Calu3 (cell line): Measurements from ENCODE around the gene LETM1. TPM values are rescaled to one million over a fixed set of nuclear protein-coding genes. Genes with fewer than 3 reads are reported as not detected.
A peak's percentile ranks its signal among the peaks of the same experiment; 100 is the strongest.

Experiments used
- BruUV-seq: library from RNA; stranded (reverse); fragments of 400-500 nt; replicated peaks from 2 replicates; lab custom pipeline; 2021; lab: Mats Ljungman, UMichigan
- CTCF ChIA-PET: fragments of 300-600 bp; sonication (Branson Sonifier 250); formaldehyde crosslinking; loops from one replicate; lab custom pipeline; 2022; ENCODE audit warnings: antibody characterized with exemption; lab: Charles Lee
- DNase-seq: peaks from one replicate; pipeline ENCODE4 v3.0.0; 2022
- H3K27ac Mint-ChIP-seq: one replicate; pipeline ENCODE4 v1.8.0; 2022; ENCODE audit warnings: mixed read lengths; ENCODE audit not compliant: unreplicated experiment
- H3K27me3 Mint-ChIP-seq: one replicate; pipeline ENCODE4 v1.8.0; 2022; ENCODE audit warnings: mixed read lengths; ENCODE audit not compliant: unreplicated experiment
- H3K36me3 Mint-ChIP-seq: one replicate; pipeline ENCODE4 v1.8.0; 2022; ENCODE audit warnings: mild to moderate bottlenecking, moderate library complexity, mixed read lengths; ENCODE audit not compliant: insufficient read depth, unreplicated experiment
- H3K4me1 Mint-ChIP-seq: one replicate; pipeline ENCODE4 v1.8.0; 2022; ENCODE audit warnings: mild to moderate bottlenecking, low read depth, mixed read lengths; ENCODE audit not compliant: unreplicated experiment
- H3K4me3 Mint-ChIP-seq: one replicate; pipeline ENCODE4 v1.8.0; 2022; ENCODE audit warnings: mild to moderate bottlenecking, low read depth, moderate library complexity, mixed read lengths; ENCODE audit not compliant: unreplicated experiment
- H3K9me3 Mint-ChIP-seq: one replicate; pipeline ENCODE4 v1.8.0; 2022; ENCODE audit warnings: low read depth, mixed read lengths; ENCODE audit not compliant: unreplicated experiment
- intact Hi-C: fragments of 100-400 bp; cut with micrococcal nuclease; formaldehyde crosslinking; loops from one replicate; pipeline ENCODE4 v1.10.0; 2022; ENCODE audit not compliant: unreplicated experiment
- total RNA-seq: library from RNA; stranded (reverse); gene quantifications from 2 replicates; pipeline ENCODE4 v1.2.3, GENCODE V29; 2022
- TF ChIP-seq, protein P1 (sequence below): fragments of 200-600 bp; IDR thresholded peaks from one replicate; pipeline ENCODE4 v1.8.0; 2022; ENCODE audit warnings: antibody characterized with exemption; ENCODE audit not compliant: unreplicated experiment

The LETM1 gene
- total RNA-seq, 1 experiment from 2014 or later = 47.2 TPM

DNA sequence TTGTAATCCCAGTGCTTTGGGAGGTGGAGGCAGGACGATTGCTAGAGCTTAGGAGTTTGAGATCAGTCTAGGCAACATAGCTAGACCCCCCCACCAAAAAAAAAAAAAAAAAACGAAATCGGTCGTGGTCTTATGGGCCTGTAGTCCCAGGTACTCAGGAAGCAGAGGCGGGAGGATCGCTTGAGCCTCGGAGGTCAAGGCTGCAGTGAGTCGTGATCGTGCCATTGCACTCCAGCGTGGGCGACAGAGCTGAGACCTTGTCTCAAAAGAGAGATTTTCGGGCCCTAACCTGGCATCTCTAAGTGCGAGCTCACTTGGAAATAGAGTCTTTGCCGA lies 7.0 kb upstream of the LETM1 start:
- intact Hi-C loops = no loop called here
- DNase-seq = no peak
- Mint-ChIP-seq H3K9me3 (no peaks in the 10 kb centered on the region), H3K4me1 (no peaks in the 10 kb centered on the region), H3K4me3 (no peak overlapping the region), H3K27ac (peak overlapping the region; percentile 44), H3K27me3 (peaks cover 13% of the 10 kb centered on the region), H3K36me3 (peaks cover 10% of the 10 kb centered on the region)
- CTCF ChIA-PET = no interaction called here
- TF ChIP-seq, protein P1, sequence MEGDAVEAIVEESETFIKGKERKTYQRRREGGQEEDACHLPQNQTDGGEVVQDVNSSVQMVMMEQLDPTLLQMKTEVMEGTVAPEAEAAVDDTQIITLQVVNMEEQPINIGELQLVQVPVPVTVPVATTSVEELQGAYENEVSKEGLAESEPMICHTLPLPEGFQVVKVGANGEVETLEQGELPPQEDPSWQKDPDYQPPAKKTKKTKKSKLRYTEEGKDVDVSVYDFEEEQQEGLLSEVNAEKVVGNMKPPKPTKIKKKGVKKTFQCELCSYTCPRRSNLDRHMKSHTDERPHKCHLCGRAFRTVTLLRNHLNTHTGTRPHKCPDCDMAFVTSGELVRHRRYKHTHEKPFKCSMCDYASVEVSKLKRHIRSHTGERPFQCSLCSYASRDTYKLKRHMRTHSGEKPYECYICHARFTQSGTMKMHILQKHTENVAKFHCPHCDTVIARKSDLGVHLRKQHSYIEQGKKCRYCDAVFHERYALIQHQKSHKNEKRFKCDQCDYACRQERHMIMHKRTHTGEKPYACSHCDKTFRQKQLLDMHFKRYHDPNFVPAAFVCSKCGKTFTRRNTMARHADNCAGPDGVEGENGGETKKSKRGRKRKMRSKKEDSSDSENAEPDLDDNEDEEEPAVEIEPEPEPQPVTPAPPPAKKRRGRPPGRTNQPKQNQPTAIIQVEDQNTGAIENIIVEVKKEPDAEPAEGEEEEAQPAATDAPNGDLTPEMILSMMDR = no peak
- no TSS peak for BruUV-seq

DNA sequence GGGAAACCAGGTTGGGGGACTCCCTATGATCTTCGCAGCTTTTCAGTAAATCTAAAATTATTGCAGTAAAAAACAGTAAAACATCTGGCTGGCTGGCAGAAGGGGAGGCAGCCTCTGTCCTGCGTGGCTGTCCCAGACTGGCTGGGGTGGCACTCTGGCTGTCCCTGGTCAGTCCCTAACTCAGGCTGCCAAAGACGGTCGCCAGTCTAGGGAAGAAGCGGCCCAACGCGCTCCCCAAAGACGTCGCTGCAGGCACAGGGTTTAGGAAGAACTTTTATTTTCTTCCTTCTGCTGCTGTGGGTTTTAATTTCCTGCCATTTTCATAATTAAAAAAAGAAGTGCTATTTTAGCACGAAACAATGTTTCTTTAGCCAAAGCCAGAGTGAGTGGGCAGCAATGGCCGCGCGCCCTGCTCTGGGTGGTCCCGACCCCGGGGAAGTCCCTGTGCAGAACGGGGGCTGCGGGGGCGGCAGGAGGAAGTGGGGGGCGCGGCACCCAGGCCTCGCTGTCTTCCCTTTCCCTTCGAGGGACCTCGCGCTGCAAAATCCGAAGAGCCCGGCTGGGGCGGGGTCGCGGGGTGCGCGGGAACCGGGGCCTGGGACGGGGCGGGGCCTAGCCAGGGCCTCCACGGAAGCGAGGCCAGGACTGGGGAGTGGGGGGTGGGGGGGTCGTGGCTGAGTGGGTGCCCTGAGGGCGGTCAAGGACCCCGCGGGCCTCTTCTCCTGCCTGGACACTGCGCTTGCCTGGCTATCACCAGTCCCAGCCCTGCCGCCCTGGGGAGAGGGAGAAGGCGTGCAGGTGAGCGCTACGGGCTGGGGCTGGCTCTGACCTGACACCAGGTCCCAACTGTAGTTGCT lies 6.3 kb upstream of the LETM1 start:
- Mint-ChIP-seq H3K4me1 (no peaks in the 10 kb centered on the region), H3K9me3 (no peaks in the 10 kb centered on the region), H3K4me3 (no peak overlapping the region), H3K27ac (no peak overlapping the region), H3K27me3 (peaks cover 13% of the 10 kb centered on the region), H3K36me3 (peaks cover 13% of the 10 kb centered on the region)
- no peak for DNase-seq
- BruUV-seq = no TSS peak
- CTCF ChIA-PET = no interaction called here
- intact Hi-C loops = no loop called here
- TF ChIP-seq, protein P1 = no peak

DNA sequence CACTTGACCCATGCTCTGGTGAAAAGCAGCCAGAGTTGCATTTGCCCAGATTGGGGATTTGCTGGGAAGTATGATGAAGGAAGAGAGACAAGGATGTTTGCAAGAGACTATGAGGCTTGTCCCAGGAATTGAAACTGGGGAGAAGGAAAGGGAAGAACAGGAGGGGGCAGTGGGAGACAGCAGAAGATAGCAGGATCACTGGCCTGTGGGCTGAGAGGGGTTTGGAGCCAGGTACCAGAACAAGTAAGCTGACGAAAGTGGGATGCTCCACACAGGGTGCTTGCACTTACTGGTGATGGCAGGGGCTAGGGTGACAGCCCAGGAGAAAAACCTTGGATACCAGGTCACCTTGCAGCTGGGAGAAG lies 3.4 kb upstream of the LETM1 start:
- CTCF ChIA-PET = no interaction called here
- no TSS peak for BruUV-seq
- no peak overlapping the region for H3K4me3 Mint-ChIP-seq
- peaks cover 34% of the 10 kb centered on the region for H3K36me3 Mint-ChIP-seq
- no peak for DNase-seq
- H3K27me3 Mint-ChIP-seq = peaks cover 13% of the 10 kb centered on the region
- intact Hi-C loops = no loop called here
- no peaks in the 10 kb centered on the region for H3K9me3 Mint-ChIP-seq
- TF ChIP-seq, protein P1 = no peak
- peak overlapping the region; percentile 25 for H3K27ac Mint-ChIP-seq
- no peaks in the 10 kb centered on the region for H3K4me1 Mint-ChIP-seq

DNA sequence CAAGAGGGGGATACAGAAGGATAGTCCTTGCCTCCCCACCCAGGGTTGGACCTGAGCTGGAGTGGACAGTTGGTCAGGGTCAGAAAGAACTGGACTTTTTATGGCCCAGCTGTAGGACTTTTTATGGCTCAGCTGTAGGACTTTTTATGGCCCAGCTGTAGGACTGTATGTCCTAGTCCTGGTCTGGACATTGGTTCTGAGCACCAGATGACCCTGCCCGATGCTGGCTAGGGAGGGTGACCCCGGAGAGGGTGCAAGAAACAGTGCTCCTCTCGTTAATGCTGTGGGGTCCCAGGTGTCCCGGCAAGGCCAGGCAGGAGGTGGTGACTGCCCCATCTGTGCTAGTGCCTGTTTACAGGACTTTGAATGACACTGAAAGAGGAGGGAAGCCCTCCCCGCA lies 2.0 kb upstream of the LETM1 start:
- intact Hi-C loops = no loop called here
- CTCF ChIA-PET = interaction anchor here (0.7 kb wide), 2 partner anchors 10 to 38 kb away, joined by 3 read pairs; no protein-coding TSS in a partner anchor
- Mint-ChIP-seq H3K4me3 (no peak overlapping the region), H3K36me3 (peaks cover 33% of the 10 kb centered on the region), H3K27ac (no peak overlapping the region), H3K9me3 (no peaks in the 10 kb centered on the region), H3K4me1 (peaks cover 6% of the 10 kb centered on the region), H3K27me3 (peaks cover 13% of the 10 kb centered on the region)
- TF ChIP-seq, protein P1 = no peak
- DNase-seq = no peak
- no TSS peak for BruUV-seq
